GM19468 (cell line): ENCODE data around the gene SYTL2.
"Not testable (repeated sequence)": the region's sequence is repeated elsewhere in the genome, so short reads cannot be mapped to it uniquely, and the experiment has no call there.

Source experiments
- ATAC-seq: cut with Tn5 transposase; IDR thresholded peaks from one replicate; pipeline ENCODE4 v1.9.1; 2021; ENCODE audit warnings: mild to moderate bottlenecking, moderate library complexity, moderate number of reproducible peaks; ENCODE audit not compliant: unreplicated experiment; ENCODE audit errors: extremely low read depth

SYTL2 gene

GRCh38 chr11:85664615-85665481 is 146.1 kb downstream of the SYTL2 start, which contains the start of gene CREBZF:
Gene CREBZF (minus strand): TSS chr11:85665129. CDS start chr11:85664875, 254 bp downstream.
- peak; percentile 75 for ATAC-seq

DNA sequence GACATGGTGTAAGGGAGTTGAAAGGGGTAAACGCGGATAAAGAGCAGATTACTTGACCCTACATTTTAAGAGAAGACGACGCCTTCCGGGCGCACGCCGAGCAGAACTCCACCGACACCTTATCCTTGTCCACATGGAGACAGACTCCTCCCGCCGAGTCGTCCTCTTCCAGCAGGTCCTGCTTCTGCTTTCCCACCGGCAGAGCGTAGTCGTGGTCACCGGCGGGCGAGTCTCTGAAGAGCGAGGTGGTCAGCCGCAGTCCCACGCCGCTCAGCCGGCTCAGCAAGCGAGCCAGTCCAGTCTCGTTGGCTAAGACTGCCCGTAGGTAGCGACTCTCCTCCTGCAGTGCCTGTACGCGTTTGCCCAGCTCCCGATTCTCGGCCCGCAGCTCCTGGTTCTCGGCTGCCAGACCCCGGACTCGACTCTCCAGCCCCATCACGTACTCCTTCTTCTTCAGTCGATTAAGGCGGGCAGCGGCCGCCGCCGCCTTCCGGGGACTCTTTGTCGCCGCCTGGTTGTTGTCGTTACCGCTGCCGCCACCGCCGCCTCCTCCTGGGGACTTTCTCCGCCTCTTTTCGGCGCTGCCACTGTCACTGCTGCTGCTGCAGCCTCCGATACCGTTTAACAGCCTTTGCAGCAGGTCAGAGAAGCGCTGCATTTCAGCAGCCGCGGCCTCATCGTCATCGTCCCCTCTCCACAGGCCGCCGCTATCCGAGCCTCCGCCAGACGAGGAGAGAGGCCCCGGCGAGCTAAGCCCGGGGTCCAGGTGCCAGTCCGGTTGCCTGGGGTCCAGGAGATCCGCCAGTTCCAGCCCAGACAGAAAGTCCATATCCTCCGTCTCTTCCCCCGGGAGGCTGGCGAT is 147.0 kb downstream of the SYTL2 start:
- peak; percentile 74 for ATAC-seq

GRCh38 chr11:85663080-85663752 is 147.7 kb downstream of the SYTL2 start:
- ATAC-seq, result no peak

DNA sequence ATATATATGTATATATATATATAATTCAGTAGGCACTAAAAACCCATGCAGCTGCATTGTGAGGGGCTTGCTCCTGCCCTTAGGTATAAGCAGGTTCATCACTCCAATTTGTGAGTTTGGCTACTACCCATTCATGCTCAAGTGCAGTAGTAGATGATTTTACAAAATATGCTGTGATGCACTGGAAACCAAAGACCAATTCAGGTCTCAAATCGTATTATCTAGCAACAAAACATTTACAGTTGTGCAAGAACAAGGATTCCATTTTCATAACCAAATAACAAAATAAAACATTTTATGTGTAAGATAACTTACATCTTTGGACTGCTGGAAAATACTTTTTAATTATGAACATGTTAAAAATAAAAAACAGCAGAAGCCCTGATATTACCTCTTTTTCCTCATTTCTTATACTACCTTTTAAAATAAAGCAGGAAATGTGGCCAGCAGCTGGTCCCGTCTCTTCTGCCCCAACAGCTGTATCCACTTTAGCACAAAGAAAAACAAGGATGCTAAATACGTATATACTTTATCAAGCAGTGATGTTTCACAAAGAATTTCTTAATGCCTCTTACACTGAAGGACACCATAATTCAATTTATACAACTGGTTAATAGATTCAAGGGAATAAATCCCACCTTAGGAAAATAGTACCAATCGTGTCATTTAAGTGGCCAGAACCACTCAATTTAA is 148.8 kb downstream of the SYTL2 start:
- no peak for ATAC-seq

DNA sequence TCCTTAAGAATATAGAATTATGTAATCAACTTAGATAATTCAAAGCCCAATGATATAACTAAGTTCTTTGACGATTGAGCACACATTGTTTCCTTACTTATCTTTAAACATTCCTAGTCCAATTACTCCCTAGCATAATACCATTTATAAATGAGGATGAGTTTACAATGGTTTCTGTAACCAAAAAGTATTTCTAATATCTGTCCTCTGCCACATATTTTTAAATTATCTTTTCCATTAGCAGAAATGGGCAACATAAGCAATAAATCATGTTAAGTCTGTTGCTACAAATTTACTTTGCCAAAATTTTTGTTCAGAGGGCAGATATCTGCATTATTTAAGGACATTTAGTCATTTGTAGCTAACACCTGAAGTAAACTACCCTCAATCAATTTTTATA is 152.8 kb downstream of the SYTL2 start:
- no peak for ATAC-seq

- ATAC-seq, result no peak
Measured at GRCh38 chr11:85656777-85657176, 154.2 kb downstream of the SYTL2 start.

DNA sequence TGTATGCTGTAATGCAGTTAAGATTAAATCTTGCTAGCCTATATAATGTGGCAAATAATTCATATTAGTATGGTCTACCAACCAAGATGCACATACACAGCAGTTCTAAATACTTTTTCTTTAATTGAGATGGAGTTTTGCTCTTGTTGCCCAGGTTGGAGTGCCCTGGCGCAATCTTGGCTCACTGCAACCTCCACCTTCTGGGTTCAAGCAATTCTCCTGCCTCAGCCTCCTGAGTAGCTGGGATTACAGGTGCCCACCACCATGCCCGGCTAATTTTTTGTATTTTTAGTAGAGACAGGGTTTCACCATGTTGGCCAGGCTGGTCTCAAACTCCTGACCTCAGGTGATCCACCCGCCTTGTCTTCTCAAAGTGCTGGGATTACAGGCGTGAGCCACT is 156.6 kb downstream of the SYTL2 start:
- not testable (repeated sequence) for ATAC-seq

GRCh38 chr11:85652786-85653447 is 158.0 kb downstream of the SYTL2 start:
- ATAC-seq, result no peak

DNA sequence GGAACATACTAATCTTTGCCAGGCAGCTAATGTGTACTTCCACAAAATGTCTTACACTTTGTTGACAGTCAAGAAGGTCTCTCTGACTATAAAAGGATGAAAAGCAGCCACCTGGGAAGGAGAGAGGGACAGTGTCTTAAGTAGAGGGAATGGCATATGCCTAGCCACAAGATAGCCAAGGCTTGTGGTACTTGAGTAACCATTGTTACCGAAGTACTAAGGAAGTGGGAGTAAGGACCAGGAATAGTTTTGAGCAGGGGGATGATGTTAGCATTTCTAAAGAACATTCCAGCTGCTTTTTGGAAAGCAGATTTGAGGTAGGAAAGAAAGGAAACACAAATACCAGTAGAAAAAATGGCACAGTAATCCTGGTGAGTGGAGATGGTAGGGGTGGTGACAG is 159.8 kb downstream of the SYTL2 start:
- ATAC-seq, result no peak

- ATAC-seq, result peak; percentile 98
Measured at GRCh38 chr11:85647604-85648299, 163.2 kb downstream of the SYTL2 start, which contains the start of gene TMEM126A. Gene TMEM126A (plus strand): TSS chr11:85647967. CDS start chr11:85650256, 2,289 bp downstream.

GRCh38 chr11:85647078-85647477 is 163.9 kb downstream of the SYTL2 start:
- no peak for ATAC-seq
